GM19043 (cell line): Measurements from ENCODE around the gene RCHY1.
A peak's percentile ranks its signal among the peaks of the same experiment; 100 is the strongest.
"Not testable (repeated sequence)": the region's sequence is repeated elsewhere in the genome, so short reads cannot be mapped to it uniquely, and the experiment has no call there.

ENCODE experiments used
- ATAC-seq: cut with Tn5 transposase; IDR thresholded peaks from one replicate; pipeline ENCODE4 v1.9.1; 2021; ENCODE audit warnings: low read depth; ENCODE audit not compliant: unreplicated experiment

The RCHY1 gene

DNA sequence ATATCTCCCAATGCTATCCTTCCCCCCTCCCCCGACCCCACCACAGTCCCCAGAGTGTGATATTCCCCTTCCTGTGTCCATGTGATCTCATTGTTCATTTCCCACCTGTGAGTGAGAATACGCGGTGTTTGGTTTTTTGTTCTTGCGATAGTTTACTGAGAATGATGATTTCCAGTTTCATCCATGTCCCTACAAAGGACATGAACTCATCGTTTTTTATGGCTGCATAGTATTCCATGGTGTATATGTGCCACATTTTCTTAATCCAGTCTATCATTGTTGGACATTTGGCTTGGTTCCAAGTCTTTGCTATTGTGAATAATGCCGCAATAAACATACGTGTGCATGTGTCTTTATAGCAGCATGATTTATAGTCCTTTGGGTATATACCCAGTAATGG lies 5.2 kb upstream of the RCHY1 start:
- not testable (repeated sequence) for ATAC-seq

DNA sequence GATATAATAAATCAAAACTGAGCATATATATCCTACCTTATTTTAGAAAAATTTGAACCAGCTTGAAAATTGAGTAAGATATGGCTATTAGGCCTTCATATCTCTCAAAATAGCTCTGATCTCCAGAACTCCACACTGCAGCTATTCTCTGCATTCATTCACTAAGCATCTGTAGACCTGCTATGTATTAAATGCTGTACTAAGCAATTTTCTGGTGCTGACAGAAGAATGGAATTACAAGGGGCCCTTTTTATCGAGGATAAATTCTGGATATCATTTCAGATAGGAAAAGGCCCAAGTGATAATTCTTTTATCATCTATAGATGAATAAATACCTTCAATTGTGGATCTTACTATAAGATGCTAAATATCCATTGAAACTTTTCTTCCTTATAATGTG lies 1.9 kb upstream of the RCHY1 start:
- no peak for ATAC-seq

DNA sequence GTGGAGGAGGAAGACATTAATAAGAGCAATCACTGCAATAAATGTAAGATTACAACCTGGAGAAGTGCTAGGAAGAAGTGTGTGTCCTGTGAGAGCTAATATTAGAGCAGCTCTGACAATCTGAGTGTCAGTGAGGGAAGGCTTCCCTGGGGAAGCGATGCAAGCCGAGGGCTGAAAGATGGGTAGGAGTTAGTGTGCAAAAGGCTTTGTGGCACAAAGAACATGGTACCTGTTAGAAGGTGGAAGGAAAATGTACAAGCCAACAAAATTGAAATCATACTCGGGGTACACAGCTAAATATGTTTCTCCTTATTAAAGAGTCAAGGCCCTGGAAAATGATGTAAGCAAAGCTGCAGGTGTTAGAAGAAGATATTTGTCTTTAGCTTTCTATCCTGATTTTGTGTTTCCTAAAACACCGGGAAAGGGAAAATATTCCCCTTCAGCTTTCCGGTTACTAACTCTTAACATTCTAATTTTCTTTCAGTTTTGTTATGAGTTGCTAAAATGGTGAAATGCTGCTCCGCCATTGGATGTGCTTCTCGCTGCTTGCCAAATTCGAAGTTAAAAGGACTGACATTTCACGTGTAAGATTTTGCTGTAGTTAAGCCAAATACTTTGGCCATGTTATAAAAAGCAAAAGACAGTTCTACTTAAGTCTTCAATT lies 878 bp upstream of the RCHY1 start:
- ATAC-seq: no peak

DNA sequence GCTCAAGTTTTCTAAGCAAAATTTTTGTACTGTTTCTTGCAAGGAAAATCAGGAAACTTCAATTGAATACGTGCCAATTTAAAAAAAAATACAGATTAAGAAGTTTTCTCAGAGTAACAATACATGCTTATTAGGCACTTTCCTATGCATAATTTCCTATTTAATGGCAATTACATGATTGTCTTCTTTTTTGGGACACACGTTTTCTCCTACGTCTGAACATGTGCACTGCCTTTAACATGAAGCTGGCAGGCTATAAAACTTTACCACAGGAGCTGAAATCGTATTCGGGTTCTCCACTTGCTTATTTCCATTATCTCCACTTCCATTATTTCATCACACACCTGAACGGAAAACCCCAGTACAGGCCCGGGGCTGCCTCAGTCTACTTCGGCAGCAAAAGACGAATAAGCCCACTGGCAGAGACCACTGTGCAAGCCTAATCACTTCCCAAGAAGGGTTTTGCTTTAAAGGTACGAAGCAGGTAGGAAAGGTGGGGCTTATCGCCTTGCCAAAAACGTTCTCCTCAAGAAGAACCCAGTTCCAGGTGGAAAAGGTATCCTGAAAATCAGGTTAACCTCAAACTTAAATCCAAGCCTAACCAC lies 575 bp downstream of the RCHY1 start:
- ATAC-seq: no peak

DNA sequence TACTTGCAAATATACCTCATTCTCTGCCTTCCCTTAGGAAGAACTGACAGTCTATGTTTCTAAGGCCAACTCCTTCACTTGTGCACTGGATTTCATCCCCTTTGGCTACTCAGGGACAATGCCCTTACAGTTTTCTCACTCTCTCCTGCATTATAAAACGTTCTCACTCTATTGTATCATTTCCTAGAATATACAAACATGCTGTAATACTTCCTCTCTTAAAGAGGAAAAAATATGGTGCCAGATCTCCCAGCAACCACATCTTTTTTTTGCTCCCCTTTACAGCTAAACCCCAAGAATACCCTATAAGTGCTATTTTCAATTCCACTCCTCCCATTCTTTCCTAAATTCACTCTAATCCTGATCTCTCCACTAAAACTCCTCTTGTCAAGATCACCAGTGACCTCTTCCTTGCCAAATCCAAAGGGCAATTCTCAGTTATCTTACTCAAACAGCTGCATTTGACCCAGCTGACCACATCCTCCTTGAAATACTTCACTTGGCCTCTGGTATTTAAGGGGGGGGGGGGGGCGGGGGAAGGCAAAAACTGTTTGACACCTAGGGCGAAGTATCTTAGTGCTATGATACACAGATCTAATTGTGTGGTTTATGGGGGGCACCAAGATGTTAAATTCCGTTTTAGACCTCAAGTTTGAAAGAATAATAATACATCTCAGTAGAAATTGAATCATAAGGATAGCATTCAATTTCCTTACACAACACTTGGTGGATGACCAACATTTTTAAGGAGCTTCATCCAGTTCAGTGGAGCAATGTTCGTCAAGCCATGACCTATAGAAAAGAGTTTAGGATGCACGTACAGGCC lies 1.6 kb downstream of the RCHY1 start:
- ATAC-seq: peak; percentile 22

DNA sequence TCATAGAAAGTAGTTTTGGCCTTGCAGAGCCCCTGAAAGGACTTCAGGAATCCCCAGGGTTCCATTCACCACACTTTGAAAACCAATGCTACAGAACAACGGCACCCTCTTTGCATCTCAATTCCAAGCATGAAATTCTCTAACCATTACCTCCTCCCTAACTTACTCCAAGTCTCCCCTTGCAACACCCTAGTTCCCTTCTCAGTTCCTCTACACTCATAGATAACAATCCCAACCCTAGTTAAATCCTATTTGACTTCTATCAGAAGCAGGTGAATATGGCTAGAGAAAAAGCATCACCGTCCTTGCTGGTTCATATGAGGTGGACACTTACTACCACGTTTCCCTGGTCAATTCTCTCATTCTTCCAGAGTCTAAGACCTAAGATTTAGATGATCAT lies 2.4 kb downstream of the RCHY1 start:
- no peak for ATAC-seq

DNA sequence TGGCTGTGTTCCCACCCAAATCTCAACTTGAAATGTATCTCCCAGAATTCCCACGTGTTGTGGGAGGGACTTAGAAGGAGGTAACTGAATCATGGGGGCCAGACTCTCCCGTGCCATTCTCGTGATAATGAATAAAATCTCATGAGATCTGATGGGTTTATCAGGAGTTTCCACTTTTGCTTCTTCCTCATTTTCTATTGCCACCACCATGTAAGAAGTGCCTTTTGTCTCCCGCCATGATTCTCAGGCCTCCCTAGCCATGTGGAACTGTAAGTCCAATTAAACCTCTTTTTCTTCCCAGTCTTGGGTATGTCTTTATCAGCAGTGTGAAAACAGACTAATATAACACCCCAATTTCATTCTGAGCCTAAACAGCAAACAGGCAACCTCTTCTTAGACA lies 4.6 kb downstream of the RCHY1 start:
- not testable (repeated sequence) for ATAC-seq

DNA sequence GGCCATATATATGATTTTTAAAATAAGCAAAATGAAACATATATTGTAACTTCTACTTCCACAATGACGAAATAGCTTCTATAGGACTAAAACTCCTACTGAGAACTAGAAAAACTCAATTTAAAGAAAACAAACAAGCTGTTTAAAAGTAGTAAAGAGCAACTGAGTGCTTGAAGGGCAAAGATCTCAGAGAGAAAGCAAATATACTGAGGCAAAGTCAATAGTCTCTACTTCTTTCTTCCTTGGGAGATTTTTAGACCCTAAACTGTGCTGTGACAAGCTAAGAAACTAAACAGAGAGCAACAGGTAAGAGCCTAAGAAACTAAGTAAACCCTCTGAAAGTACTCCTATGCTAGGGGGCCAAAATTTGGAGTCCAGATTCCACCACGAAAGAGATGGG lies 8.6 kb downstream of the RCHY1 start:
- ATAC-seq: no peak

DNA sequence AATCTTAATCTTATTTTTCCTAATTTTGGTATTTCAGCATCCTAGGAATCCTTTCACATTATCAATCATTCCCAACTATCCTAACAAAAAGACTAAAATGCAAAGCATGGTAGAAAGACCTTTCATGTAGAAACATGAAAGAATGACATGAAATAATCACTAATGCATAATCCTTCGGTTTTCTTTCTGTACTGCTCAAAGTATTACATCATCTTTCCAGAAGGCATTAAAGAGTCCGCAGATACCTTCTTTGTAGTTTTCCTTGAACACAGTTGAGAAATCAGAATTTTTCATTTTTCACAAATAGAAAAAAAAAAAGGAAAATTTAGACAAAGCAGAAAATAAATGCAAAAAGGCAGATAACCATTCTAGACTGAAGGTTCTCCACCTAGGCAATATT lies 11.5 kb downstream of the RCHY1 start:
- ATAC-seq: no peak

DNA sequence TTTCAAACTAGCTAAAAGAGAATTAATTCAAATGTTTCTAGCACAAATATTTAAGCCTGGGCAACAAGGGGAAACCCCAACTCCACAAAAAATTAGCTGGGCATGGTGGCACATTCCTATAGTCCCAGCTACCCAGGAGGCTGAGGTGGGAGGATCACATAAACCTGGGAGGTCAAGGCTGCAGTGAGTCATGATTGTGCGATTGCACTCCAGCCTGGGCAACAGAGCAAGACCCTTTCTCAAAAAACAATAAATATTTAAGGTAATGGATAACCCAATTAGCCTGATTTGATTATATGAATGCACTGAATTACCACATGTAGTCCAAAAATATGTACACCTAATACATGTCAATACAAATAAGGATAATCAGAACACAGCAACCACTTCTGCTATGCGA lies 14.3 kb downstream of the RCHY1 start:
- ATAC-seq: no peak

DNA sequence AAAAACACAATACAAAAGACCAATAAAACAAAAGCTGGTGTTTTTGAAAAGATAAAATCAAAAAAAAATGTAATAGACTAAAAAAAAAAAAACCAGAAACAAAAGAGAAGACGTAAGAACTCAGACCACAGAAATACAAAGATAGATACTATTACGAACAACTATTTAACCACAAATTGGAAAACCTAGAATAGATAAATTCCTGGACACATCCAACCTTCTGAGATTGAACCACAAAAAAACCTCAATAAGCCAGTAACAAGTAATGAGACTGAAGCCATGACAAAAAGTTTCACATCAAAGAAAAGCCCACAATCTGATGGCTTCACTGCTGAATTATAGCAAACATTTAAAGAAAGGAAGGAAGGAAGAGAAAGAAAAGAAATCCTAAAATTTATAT lies 16.2 kb downstream of the RCHY1 start:
- no peak for ATAC-seq

DNA sequence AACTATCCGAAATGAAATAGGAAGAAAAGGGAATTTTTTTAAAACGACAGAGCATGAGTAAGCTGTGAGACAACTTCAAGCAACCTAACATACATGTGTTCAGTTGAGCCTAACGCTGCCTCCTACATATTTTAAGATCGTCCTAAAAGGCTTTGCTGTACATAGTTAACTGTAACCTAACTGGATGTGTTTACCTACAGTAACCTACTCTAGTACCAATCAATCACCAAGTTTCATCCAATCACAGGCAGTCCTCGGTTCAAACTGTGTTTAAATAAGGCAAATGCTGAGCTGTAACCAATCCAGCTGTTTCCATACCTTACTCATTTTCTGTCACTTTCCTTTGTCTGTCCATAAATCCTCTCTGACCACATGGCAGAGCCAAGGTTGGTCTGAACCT lies 17.1 kb downstream of the RCHY1 start:
- ATAC-seq: no peak

DNA sequence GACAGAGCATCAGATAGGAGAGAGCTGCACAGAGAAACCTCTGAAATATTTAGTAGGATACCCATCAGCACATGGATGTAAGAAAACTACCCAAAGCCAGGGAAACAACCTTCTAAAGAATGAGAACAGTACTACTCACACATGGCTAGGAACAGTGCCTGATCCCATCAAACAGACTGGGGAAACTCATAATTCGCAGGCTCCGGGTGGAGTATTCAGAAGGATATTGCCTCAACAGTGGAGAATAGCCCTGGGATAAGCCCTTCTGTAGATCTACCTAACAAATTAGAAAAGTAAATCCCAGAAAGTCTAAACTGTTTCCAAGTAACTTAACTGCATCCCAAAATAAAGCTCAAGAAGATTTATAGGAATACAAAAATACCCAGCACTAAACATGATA lies 17.8 kb downstream of the RCHY1 start:
- no peak for ATAC-seq

DNA sequence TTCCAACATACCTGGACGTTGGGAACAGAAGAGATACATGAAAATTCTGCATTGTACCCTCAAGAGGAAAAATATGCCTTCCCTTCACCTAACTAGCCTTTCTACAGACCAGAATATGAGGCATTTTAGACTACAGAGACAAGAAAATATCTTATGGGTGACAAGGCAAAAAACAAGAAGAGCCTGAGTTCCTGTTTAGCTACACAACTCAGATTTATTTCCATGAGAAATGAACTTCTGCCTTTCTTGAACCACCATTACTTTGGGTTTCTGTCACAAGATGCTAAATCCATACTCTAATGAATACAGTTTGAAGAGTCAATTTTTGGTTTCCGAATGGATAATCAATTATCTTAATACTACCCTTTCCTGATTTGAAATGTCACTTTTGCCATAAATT lies 18.7 kb downstream of the RCHY1 start:
- no peak for ATAC-seq

DNA sequence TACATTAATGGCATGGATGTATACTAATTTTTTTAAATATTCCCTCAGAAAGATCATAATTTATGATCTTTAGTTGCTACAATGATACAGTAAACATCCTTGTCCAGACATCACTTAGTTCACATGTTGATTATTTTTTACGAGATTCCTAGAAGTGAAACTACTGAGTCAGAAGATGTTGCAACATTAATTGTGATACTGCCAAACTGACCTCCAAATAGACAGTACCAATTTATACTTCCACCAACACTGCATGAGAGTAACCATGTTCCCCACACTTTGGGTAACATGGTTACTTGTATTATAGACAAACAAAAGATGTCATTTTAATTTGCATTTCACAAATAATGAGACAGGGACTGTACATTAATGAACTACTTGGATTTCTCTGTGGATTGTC lies 19.6 kb downstream of the RCHY1 start:
- ATAC-seq: no peak

DNA sequence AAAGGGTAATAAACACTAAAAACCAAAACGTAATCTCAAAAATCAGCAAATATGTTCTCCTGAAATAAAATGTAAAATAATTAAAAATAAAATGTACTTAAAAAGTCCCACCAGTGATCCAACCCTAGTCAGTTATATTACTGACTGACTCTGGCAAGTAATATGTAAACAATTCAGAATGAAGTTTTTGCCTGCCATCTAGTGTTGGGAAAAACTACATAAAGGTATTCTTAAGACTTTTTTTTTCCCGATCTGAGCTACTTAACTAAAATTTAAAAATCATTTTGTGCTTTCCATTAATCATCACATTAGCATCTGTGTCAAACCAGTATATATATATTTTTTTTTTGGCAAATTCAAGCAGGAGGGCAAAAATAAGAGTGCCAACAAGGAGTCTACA lies 24.0 kb downstream of the RCHY1 start:
- no peak for ATAC-seq

DNA sequence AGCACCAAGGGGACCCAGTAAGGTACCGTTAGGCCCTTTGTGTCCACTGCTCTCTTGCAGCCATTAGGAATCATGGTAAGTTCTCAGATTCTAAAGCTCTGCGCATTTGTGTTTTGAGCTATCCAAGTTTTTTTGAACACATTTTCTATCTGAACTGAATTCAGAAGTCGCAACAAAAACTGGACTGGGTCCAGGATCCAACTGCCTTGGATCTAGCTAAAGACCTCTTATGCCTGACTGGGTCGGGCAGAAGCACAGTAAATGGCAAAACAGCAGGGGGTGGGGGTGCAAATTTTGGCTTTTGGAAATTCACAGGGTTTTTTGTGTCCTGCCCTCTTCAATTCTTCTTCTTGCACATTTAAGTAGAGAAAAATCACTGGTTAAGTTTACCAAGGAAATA lies 30.0 kb downstream of the RCHY1 start:
- ATAC-seq: no peak

DNA sequence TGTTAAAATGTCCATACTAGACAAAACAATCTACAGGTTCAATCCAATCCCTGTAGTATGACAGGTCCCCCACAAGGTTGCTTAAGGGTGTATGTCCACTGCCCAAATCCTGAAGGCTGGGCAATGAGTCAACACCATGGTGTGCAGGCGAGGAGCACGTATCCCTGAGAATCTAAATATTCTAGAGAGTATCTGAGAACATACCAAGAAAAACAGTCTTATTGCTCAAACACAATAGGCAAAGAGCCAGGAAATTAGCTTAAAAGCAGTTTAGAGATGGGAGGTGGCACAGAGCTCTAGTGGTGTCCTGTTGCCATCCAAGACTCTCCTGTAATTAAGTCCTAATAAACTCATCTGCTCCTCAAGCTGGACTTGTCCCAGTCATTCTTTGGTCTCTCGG lies 37.0 kb downstream of the RCHY1 start:
- no peak for ATAC-seq

DNA sequence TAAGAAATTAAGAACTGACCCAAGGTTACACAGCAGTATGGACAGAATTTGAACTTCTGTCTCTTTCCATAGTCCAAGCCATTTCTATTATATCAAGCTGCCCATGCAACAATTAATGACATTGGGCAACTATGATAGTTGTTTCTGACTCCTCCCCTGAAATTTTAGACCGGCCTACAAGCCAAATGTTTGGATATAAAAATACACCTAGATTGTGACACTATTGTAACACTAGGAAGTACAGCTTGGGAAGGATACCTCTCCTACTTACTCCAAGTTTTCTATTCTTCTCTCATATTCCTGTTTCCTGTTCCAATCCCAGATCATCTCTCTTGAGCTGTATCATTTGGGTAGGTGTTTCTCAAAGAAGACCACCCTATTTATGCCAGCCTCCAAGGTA lies 43.5 kb downstream of the RCHY1 start:
- no peak for ATAC-seq

DNA sequence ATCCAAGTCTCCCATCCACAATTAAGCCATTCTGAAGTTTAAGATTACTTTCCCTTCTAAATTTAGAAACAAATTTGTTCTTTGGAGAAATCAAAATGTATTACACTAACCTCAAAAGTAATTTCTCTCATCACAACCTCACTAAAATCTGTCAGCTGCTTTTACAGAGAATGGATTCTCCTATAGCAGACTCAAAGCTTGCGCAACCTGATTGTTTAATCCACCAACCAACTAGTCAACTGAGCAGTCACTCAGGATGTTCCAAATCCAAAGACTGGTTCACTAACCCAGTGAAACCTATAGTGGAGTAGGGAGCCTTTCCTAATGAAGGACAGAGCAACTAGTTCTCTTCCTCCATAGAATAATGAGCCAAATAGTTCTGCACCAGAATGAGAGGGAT lies 44.3 kb downstream of the RCHY1 start:
- ATAC-seq: no peak

DNA sequence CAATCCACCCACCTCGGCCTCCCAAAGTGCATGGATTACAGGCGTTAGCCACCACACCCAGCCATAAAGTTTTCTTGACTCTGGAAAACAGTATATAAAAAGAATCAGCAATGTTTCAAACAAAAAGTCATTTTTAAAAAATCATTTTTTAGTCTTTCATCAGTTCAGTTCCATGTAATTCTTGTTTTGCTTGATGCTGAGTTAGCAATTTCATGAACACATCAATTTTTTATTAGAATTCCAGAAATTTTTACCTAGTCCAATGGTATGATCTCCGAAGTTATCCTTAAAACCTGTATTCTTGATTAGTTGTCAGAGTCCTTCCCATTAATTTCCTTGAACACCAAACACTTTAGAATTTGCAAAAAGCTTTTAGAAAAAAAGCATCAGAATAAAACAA lies 56.8 kb downstream of the RCHY1 start:
- no peak for ATAC-seq

DNA sequence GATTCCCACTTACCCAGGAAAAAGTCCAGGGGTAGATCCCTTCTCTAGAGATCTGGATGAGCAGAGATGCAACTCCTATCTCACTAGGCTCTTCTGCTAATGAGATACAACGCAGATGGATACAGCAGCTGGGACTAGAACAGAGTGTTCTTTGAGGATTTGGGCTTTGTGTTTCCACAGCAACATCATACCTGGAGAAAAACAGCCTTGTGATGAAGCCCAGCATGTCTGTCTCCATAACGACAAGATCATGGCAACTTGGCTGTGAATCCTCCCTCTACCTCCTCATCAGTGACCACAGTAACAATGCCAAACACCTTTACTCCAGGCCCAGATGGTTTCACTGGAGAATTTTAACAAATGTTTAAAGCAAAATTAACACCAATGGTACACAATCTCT lies 80.1 kb downstream of the RCHY1 start:
- ATAC-seq: no peak
